Breast epithelium (tissue), 3 donors: ENCODE data around the gene HOXB7.

ENCODE experiments used
- POLR2A ChIP-seq: fragments of 450-650 bp; IDR thresholded peaks from one replicate; pipeline ENCODE4 v1.6.1; 2016; ENCODE audit warnings: antibody characterized with exemption, mild to moderate bottlenecking, moderate library complexity
- POLR2AphosphoS5 ChIP-seq, 3 donors: sonication (generic); formaldehyde crosslinking; IDR thresholded peaks; one replicate each; pipeline ENCODE4 v1.6.1; 2017; ENCODE audit warnings: antibody characterized with exemption in 3 of 3
- TF ChIP-seq, protein P1 (sequence below), 3 donors: fragments of 450-650 bp; IDR thresholded peaks; one replicate each; pipeline ENCODE4 v1.5.1; 2016 to 2017; ENCODE audit warnings: antibody characterized with exemption in 3 of 3, mild to moderate bottlenecking in 3 of 3, moderate library complexity in 3 of 3

DNA sequence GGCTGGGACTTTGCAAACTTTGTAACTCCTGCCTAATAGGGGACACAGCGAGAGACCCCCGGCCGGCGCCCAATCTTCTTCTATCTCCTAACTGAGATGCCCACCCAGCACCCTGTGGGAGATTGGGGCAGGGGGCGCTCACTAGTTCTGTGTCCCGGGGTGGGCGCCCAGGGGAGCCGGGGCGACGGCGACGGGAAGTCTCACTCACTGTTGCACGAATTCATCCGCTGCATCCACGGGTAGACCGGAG is 13.4 kb downstream of the HOXB7 start:
- TF ChIP-seq, protein P1, sequence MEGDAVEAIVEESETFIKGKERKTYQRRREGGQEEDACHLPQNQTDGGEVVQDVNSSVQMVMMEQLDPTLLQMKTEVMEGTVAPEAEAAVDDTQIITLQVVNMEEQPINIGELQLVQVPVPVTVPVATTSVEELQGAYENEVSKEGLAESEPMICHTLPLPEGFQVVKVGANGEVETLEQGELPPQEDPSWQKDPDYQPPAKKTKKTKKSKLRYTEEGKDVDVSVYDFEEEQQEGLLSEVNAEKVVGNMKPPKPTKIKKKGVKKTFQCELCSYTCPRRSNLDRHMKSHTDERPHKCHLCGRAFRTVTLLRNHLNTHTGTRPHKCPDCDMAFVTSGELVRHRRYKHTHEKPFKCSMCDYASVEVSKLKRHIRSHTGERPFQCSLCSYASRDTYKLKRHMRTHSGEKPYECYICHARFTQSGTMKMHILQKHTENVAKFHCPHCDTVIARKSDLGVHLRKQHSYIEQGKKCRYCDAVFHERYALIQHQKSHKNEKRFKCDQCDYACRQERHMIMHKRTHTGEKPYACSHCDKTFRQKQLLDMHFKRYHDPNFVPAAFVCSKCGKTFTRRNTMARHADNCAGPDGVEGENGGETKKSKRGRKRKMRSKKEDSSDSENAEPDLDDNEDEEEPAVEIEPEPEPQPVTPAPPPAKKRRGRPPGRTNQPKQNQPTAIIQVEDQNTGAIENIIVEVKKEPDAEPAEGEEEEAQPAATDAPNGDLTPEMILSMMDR (IDR thresholded peaks at IDR 0.05), result no peak
- TF ChIP-seq POLR2A, result no peak
- no peak for TF ChIP-seq POLR2AphosphoS5 (IDR thresholded peaks at IDR 0.05)
